Measurements from ENCODE around the gene DPP6. TPM values are rescaled to one million over a fixed set of nuclear protein-coding genes. Genes with fewer than 3 reads are reported as not detected.

DPP6 gene
- polyA plus RNA-seq, 1 of the 3 experiments (the other 2 are of a cell fraction), result not detected

- no peaks in the 10 kb centered on the region for H3K79me2 ChIP-seq (ENCODE audit: insufficient read depth)
Measured at GRCh38 chr7:154735766-154736165, 683.6 kb downstream of the DPP6 start.

GRCh38 chr7:154736389-154736788 lies 684.2 kb downstream of the DPP6 start:
- no peaks in the 10 kb centered on the region for H3K9me2 ChIP-seq
- TF ChIP-seq TAF1 (IDR thresholded peaks at IDR 0.05; ENCODE audit: borderline replicate concordance, low read depth, low read length), result no peak
- no peak for TF ChIP-seq EP300 (IDR thresholded peaks at IDR 0.05; ENCODE audit: borderline replicate concordance in 1 of 2, low read depth in 1 of 2, low read length in 1 of 2)
- no peak for TF ChIP-seq CTCF (IDR thresholded peaks at IDR 0.05)
- no peak for TF ChIP-seq POLR2AphosphoS5 (IDR thresholded peaks at IDR 0.05; ENCODE audit: low read depth, low read length)
- TF ChIP-seq EZH2phosphoT487 (IDR thresholded peaks at IDR 0.05; ENCODE audit: borderline replicate concordance, low read depth), result no peak
- TF ChIP-seq GATA2 (CRISPR knock-in tag; IDR thresholded peaks at IDR 0.05), result no peak
- no peak for TF ChIP-seq USF2 (IDR thresholded peaks at IDR 0.05; ENCODE audit: borderline replicate concordance, low read depth, low read length)
- TF ChIP-seq TEAD4 (IDR thresholded peaks at IDR 0.05; ENCODE audit: borderline replicate concordance, insufficient read depth), result no peak
- no peak overlapping the region for H3K9ac ChIP-seq
- no peaks in the 10 kb centered on the region for H4K20me1 ChIP-seq (ENCODE audit: insufficient read depth)
- ChIA-PET CTCF (interaction anchor here (0.7 to 14.6 kb wide), 2 partner anchors 7 to 38 kb away, joined by 3 to 149 read pairs; no protein-coding TSS in a partner anchor), POLR2A (no interaction called here)
- H3K9me3 ChIP-seq, result peaks cover 5% of the 10 kb centered on the region; the same call in 1 of the 2 replicates
- H3K4me2 ChIP-seq, result no peak overlapping the region
- no peak overlapping the region for H2AFZ ChIP-seq (ENCODE audit: low read depth)
- H3K36me3 ChIP-seq (replicated peaks in 1 of 2; ENCODE audit: control insufficient read depth in 1 of 2, insufficient read depth in 2 of 2, low read length in 1 of 2), result no peaks in the 10 kb centered on the region
- no peaks in the 10 kb centered on the region for H3K79me2 ChIP-seq (ENCODE audit: insufficient read depth)
- no peak overlapping the region for H3K4me3 ChIP-seq (ENCODE audit: low read depth in 2 of 2, low read length in 1 of 2)
- H3K27me3 ChIP-seq (ENCODE audit: insufficient read depth), result no peaks in the 10 kb centered on the region
- H3K4me1 ChIP-seq (ENCODE audit: control insufficient read depth in 1 of 2, insufficient read depth in 2 of 2, low read depth in 1 of 2, low read length in 1 of 2), result peaks cover 0 to 13% of the 10 kb centered on the region in 2 experiments; a peak in 2 of 4 replicates
- 7% methylated on average over 3 of the region's 3 CpGs for WGBS (ENCODE audit: low lambda C conversion rate)
- H3K27ac ChIP-seq (ENCODE audit: low read depth in 2 of 2, low read length in 1 of 2), result no peak overlapping the region
- DNase-seq, result no peak
- no peaks in the 10 kb centered on the region for H3F3A ChIP-seq (replicated peaks; ENCODE audit: insufficient read depth)

More at GRCh38 chr7:154735766-154736165, 683.6 kb downstream of the DPP6 start:
- Histone ChIP-seq H3K36me3 (replicated peaks in 1 of 2; ENCODE audit: control insufficient read depth in 1 of 2, insufficient read depth in 2 of 2, low read length in 1 of 2) (no peaks in the 10 kb centered on the region), H3K9ac (no peak overlapping the region), H3K27ac (ENCODE audit: low read depth in 2 of 2, low read length in 1 of 2) (no peak overlapping the region), H3K9me2 (no peaks in the 10 kb centered on the region), H3K4me1 (ENCODE audit: control insufficient read depth in 1 of 2, insufficient read depth in 2 of 2, low read depth in 1 of 2, low read length in 1 of 2) (peaks cover 0 to 13% of the 10 kb centered on the region in 2 experiments; a peak in 2 of 4 replicates), H4K20me1 (ENCODE audit: insufficient read depth) (no peaks in the 10 kb centered on the region), H3K4me3 (ENCODE audit: low read depth in 2 of 2, low read length in 1 of 2) (no peak overlapping the region), H3K27me3 (ENCODE audit: insufficient read depth) (no peaks in the 10 kb centered on the region), H3K4me2 (no peak overlapping the region), H2AFZ (ENCODE audit: low read depth) (no peak overlapping the region), H3K9me3 (peaks cover 5% of the 10 kb centered on the region; the same call in 1 of the 2 replicates), H3F3A (replicated peaks; ENCODE audit: insufficient read depth) (no peaks in the 10 kb centered on the region)
- DNase-seq, result no peak
- ChIA-PET CTCF (interaction anchor here (0.7 to 14.6 kb wide), 3 partner anchors 8 to 37 kb away, joined by 3 to 149 read pairs (median 3); no protein-coding TSS in a partner anchor), POLR2A (no interaction called here)
- TF ChIP-seq YY1 (IDR thresholded peaks at IDR 0.05; ENCODE audit: low read depth) (no peak), TCF12 (IDR thresholded peaks at IDR 0.05) (no peak), USF2 (IDR thresholded peaks at IDR 0.05; ENCODE audit: borderline replicate concordance, low read depth, low read length) (no peak), SIN3A (IDR thresholded peaks at IDR 0.05; ENCODE audit: borderline replicate concordance, low read depth, low read length) (no peak), RXRA (IDR thresholded peaks at IDR 0.05; ENCODE audit: borderline replicate concordance, low read depth) (no peak), TAF1 (IDR thresholded peaks at IDR 0.05; ENCODE audit: borderline replicate concordance, low read depth, low read length) (no peak), ELF1 (IDR thresholded peaks at IDR 0.05) (no peak), CHD2 (IDR thresholded peaks at IDR 0.05; ENCODE audit: low read length, partially characterized antibody) (no peak), GABPA (IDR thresholded peaks at IDR 0.05; ENCODE audit: low read depth) (no peak), POLR2AphosphoS5 (IDR thresholded peaks at IDR 0.05; ENCODE audit: low read depth, low read length) (no peak), IRF3 (IDR thresholded peaks at IDR 0.05; ENCODE audit: low read depth, low read length) (no peak), FOSL2 (IDR thresholded peaks at IDR 0.05; ENCODE audit: borderline replicate concordance, low read depth) (no peak), TEAD4 (IDR thresholded peaks at IDR 0.05; ENCODE audit: borderline replicate concordance, insufficient read depth) (no peak), NFIC (IDR thresholded peaks at IDR 0.05; ENCODE audit: borderline replicate concordance) (no peak), MAX (IDR thresholded peaks at IDR 0.05; ENCODE audit: low read depth) (no peak), MXI1 (IDR thresholded peaks at IDR 0.05; ENCODE audit: low read depth, low read length) (no peak)
- WGBS (ENCODE audit: low lambda C conversion rate), result 5% methylated on average over 3 of the region's 3 CpGs
